K562 (cell line): ENCODE measurements around the gene DGUOK. TPM values are rescaled to one million over a fixed set of nuclear protein-coding genes. Genes with fewer than 3 reads are reported as not detected.

Experiments
- ATAC-seq: fragments of 200-7000 bp; cut with Tn5 transposase; 3 replicates; pipeline ENCODE4 v1.9.1; 2020; ENCODE audit warnings: moderate library complexity
- BruUV-seq: library from RNA; stranded (reverse); fragments of 400-500 nt; replicated peaks from 2 replicates; lab custom pipeline; 2021; lab: Mats Ljungman, UMichigan
- CTCF ChIA-PET: fragments of 300-600 bp; formaldehyde crosslinking; extraction: SDS; loops from one replicate; lab custom pipeline; 2021; ENCODE audit warnings: low intra/inter-chr PET ratio; lab: Yijun Ruan, JAX
- POLR2A ChIA-PET: fragments of 300-600, 350-650 bp; sonication (Branson Sonifier 250); formaldehyde crosslinking; extraction: SDS; loops from one replicate; lab custom pipeline; 2021; ENCODE audit warnings: antibody characterized with exemption, inconsistent platforms; lab: Yijun Ruan, JAX
- DNase-seq, 4 experiments: peaks; one replicate each; pipeline versions ENCODE4 v3.0.0 to v3.0.0-alpha.2; 2011 to 2018; ENCODE audit warnings: low spot score in 3 of 4, mixed read lengths in 3 of 4; ENCODE audit errors: extremely low read depth in 1 of 4
- FAIRE-seq: peaks from 2 replicates; lab custom pipeline; 2011; peaks lifted over from hg19 to GRCh38; lab: Jason Lieb, UNC
- H2AFZ ChIP-seq: 2 replicates; pipeline ENCODE4 v1.6.0; 2011; ENCODE audit warnings: low read depth, low read length, control low read depth, inconsistent platforms
- H3K27ac ChIP-seq: fragments of 200-600 bp; 3 replicates; pipeline ENCODE4 v1.8.0; 2011; ENCODE audit warnings: low read depth, mild to moderate bottlenecking, control low read depth, inconsistent platforms, low read length, moderate library complexity, mixed read lengths; ENCODE audit errors: extremely low read depth
- H3K27me3 ChIP-seq, 2 experiments: fragments of 300-600 bp in 1 of 2; 2 replicates in 1 of 2; 3 replicates in 1 of 2; pipeline versions ENCODE4 v1.6.0 to v1.8.0; 2011; ENCODE audit warnings: inconsistent platforms in 2 of 2, low read length in 2 of 2, mild to moderate bottlenecking in 1 of 2, mixed read lengths in 1 of 2, moderate library complexity in 1 of 2; ENCODE audit not compliant: control insufficient read depth in 2 of 2, insufficient read depth in 2 of 2
- H3K36me3 ChIP-seq: fragments of 300-600 bp; 3 replicates; pipeline ENCODE4 v1.8.0; 2011; ENCODE audit warnings: mild to moderate bottlenecking, low read length, inconsistent platforms; ENCODE audit not compliant: control insufficient read depth, insufficient read depth
- H3K4me1 ChIP-seq, 2 experiments: fragments of 200-600 bp in 1 of 2; replicated peaks in 1 of 2; 2 replicates in 1 of 2; 3 replicates in 1 of 2; pipeline versions ENCODE4 v1.5.1 to v1.8.0; 2011; ENCODE audit warnings: inconsistent platforms in 2 of 2, low read length in 2 of 2, mild to moderate bottlenecking in 1 of 2, mixed read lengths in 1 of 2, moderate library complexity in 1 of 2; ENCODE audit not compliant: control insufficient read depth in 2 of 2, insufficient read depth in 2 of 2
- H3K4me2 ChIP-seq: 2 replicates; pipeline ENCODE4 v1.6.1; 2011; ENCODE audit warnings: low read length, control low read depth, inconsistent platforms, mixed read lengths; ENCODE audit not compliant: insufficient read depth
- H3K4me3 ChIP-seq: fragments of 200-600 bp; sonication (generic), shearing (Covaris generic); 2 replicates; pipeline ENCODE4 v1.5.1; 2016; ENCODE audit warnings: control low read depth, inconsistent platforms
- H3K79me2 ChIP-seq: fragments of 200-600 bp; 3 replicates; pipeline ENCODE4 v1.8.0; 2011; ENCODE audit warnings: low read length, inconsistent platforms; ENCODE audit not compliant: control insufficient read depth, insufficient read depth
- H3K9ac ChIP-seq, 2 experiments: 2 replicates each; pipeline versions ENCODE4 v1.6.0 to v1.6.1; 2011; ENCODE audit warnings: low read depth in 2 of 2, low read length in 2 of 2, control low read depth in 1 of 2, inconsistent platforms in 1 of 2, mild to moderate bottlenecking in 1 of 2, mixed read lengths in 1 of 2; ENCODE audit not compliant: insufficient read depth in 1 of 2
- H3K9me1 ChIP-seq: one replicate; pipeline ENCODE4 v1.6.0; 2011; ENCODE audit warnings: inconsistent platforms, mild to moderate bottlenecking, low read length, moderate library complexity; ENCODE audit not compliant: control insufficient read depth, insufficient read depth
- H3K9me3 ChIP-seq: replicated peaks from 2 replicates; pipeline ENCODE4 v1.5.1; 2011; ENCODE audit warnings: low read depth, low read length, inconsistent platforms; ENCODE audit not compliant: control insufficient read depth, insufficient read depth
- H4K20me1 ChIP-seq: replicated peaks from 2 replicates; pipeline ENCODE4 v1.6.1; 2011; ENCODE audit warnings: low read length, inconsistent platforms, mixed read lengths; ENCODE audit not compliant: control insufficient read depth, insufficient read depth
- BDP1 ChIP-seq: IDR thresholded peaks from 3 replicates; pipeline ENCODE4 v1.6.1; 2011; ENCODE audit not compliant: insufficient read length, insufficient read depth
- SIN3B ChIP-seq: fragments of 450-650 bp; IDR thresholded peaks from 2 replicates; pipeline ENCODE4 v1.6.1; 2017; ENCODE audit warnings: low read depth, mild to moderate bottlenecking, moderate library complexity
- TEAD2 ChIP-seq: fragments of 450-650 bp; IDR thresholded peaks from 2 replicates; pipeline ENCODE4 v1.6.1; 2016; ENCODE audit warnings: missing genetic modification characterization, control low read depth, missing compliant biosample characterization
- TFAM ChIP-seq: fragments of 250-450 bp; sonication (Bioruptor Pico); conservative IDR thresholded peaks from 2 replicates; pipeline ENCODE4 v1.5.0; 2021; ENCODE audit warnings: mild to moderate bottlenecking, moderate library complexity
- ZNF507 ChIP-seq: conservative IDR thresholded peaks from 2 replicates; pipeline ENCODE4 v1.6.1; 2017; ENCODE audit warnings: missing genetic modification characterization, missing compliant biosample characterization
- ZNF584 ChIP-seq: fragments of 200-800 bp; sonication (Bioruptor generic); IDR thresholded peaks from 2 replicates; pipeline ENCODE4 v1.6.1; 2016; ENCODE audit warnings: low read depth, mild to moderate bottlenecking, missing genetic modification characterization, missing compliant biosample characterization
- WGBS: fragments of 100-300 bp; shearing (Covaris generic); methylation state at CpG from one replicate; pipeline ENCODE4 v1.1.6; 2016; ENCODE audit warnings: low coverage, mixed read lengths; ENCODE audit not compliant: insufficient coverage; ENCODE audit errors: missing lambda C conversion rate; 5-methylcytosine and 5-hydroxymethylcytosine counted together
- in situ Hi-C: fragments of 300-500 bp; cut with MboI; formaldehyde crosslinking; loops from 4 replicates; pipeline ENCODE4 v1.15.0; 2018; ENCODE audit warnings: inconsistent platforms, mixed read lengths
- intact Hi-C: fragments of 100-400 bp; cut with micrococcal nuclease; formaldehyde crosslinking; loops from 2 replicates; pipeline ENCODE4 v1.14.2; 2022
- polyA plus RNA-seq, 8 experiments: library from polyadenylated mRNA; depleted of rRNA in 4 of 8; stranded (reverse) in 5 of 8; unstranded in 3 of 8; fragments of >200 nt; fragmentation: Nextera tagmentation in 2 of 8; fragmentation: Illumina TruSeq in 1 of 8; extraction: Ambion mirVana in 2 of 8; extraction: Trizol in 1 of 8; gene quantifications; 2 replicates each; pipeline versions ENCODE4 v1.2.1 to v1.2.3, GENCODE V29; 2011 to 2014; ENCODE audit warnings: inconsistent platforms in 1 of 8, missing spikeins in 1 of 8
- total RNA-seq, 7 experiments: library from RNA; depleted of rRNA in 6 of 7; stranded (reverse); fragments of >200 nt in 6 of 7; fragmentation: Illumina TruSeq in 2 of 7; extraction: Trizol in 2 of 7; gene quantifications; 2 replicates each; pipeline versions ENCODE4 v1.2.1 to v1.2.3, GENCODE V29; 2011 to 2021; ENCODE audit warnings: low replicate concordance in 1 of 7
- TF ChIP-seq, protein P1 (sequence below), 2 experiments: fragments of 450-650 bp; IDR thresholded peaks; 2 replicates each; pipeline ENCODE4 v1.6.1; 2016
- TF ChIP-seq, protein P2 (sequence below): fragments of 450-650 bp; IDR thresholded peaks from 2 replicates; pipeline ENCODE4 v1.6.1; 2016; ENCODE audit warnings: missing biosample characterization, missing genetic modification characterization

The DGUOK gene
- total and polyA plus RNA-seq, 9 of the 15 experiments (the other 6 are each of a cell fraction or from before 2014, with no cell fraction given), result 67.0 to 288 (median 126) TPM

DNA sequence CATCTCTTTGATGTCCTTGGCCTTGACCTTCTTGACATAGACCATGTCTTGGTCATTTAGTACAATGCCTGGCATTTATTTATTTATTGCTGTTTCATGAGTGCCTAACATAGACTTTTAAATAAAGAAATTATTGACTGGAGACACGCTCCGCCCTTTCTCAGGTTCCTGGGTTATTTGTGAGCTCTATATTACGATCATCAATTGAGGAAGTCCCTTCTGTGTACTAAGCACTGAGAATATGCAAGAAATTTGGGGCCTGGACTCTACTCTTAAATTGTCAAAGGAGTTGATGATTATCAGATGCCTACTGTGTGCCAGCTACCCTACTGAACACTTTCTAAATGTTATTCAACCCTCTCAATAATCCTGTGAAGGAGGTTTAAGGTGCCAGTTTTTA is 38.4 kb downstream of the DGUOK start:
- Histone ChIP-seq H3K9ac (no peak overlapping the region), H4K20me1 (no peaks in the 10 kb centered on the region), H2AFZ (no peak overlapping the region), H3K27me3 (no peaks in the 10 kb centered on the region), H3K79me2 (no peaks in the 10 kb centered on the region), H3K4me1 (peaks cover 5 to 14% of the 10 kb centered on the region in 2 experiments; a peak in 3 of 5 replicates), H3K27ac (no peak overlapping the region), H3K36me3 (no peaks in the 10 kb centered on the region), H3K4me3 (no peak overlapping the region), H3K9me3 (no peaks in the 10 kb centered on the region), H3K9me1 (no peaks in the 10 kb centered on the region), H3K4me2 (no peak overlapping the region)
- WGBS, result 91% methylated on average over 3 of the region's 3 CpGs
- ATAC-seq (no peak), DNase-seq (no peak), FAIRE-seq (no peak)
- in situ Hi-C loops (no loop called here), intact Hi-C loops (no loop called here)
- TF ChIP-seq, protein P1, sequence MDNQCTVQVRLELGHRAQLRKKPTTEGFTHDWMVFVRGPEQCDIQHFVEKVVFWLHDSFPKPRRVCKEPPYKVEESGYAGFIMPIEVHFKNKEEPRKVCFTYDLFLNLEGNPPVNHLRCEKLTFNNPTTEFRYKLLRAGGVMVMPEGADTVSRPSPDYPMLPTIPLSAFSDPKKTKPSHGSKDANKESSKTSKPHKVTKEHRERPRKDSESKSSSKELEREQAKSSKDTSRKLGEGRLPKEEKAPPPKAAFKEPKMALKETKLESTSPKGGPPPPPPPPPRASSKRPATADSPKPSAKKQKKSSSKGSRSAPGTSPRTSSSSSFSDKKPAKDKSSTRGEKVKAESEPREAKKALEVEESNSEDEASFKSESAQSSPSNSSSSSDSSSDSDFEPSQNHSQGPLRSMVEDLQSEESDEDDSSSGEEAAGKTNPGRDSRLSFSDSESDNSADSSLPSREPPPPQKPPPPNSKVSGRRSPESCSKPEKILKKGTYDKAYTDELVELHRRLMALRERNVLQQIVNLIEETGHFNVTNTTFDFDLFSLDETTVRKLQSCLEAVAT (IDR thresholded peaks at IDR 0.05), result no peak
- no peak for TF ChIP-seq SIN3B
- TF ChIP-seq ZNF584 (CRISPR knock-in tag), result no peak
- no peak for TF ChIP-seq BDP1
- TF ChIP-seq ZNF507, result no peak
- TF ChIP-seq, protein P2, sequence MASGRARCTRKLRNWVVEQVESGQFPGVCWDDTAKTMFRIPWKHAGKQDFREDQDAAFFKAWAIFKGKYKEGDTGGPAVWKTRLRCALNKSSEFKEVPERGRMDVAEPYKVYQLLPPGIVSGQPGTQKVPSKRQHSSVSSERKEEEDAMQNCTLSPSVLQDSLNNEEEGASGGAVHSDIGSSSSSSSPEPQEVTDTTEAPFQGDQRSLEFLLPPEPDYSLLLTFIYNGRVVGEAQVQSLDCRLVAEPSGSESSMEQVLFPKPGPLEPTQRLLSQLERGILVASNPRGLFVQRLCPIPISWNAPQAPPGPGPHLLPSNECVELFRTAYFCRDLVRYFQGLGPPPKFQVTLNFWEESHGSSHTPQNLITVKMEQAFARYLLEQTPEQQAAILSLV, result no peak
- TF ChIP-seq TEAD2 (tag), result no peak
- no peak for TF ChIP-seq TFAM (CRISPR knock-in tag)
- BruUV-seq, result no TSS peak
- ChIA-PET CTCF (no interaction called here), POLR2A (interaction anchor here (1.3 kb wide), 1 partner anchor 12 kb away, joined by 6 read pairs; no protein-coding TSS in a partner anchor)
